Activated CD4-positive, alpha-beta T cell treated with anti-CD3 and anti-CD28 coated beads, Interleukin-2, amount 10 ng/mL, durations not matched to agents 24 days and 14 days (primary cell): Measurements from ENCODE around the gene TCF15. TPM values are rescaled to one million over a fixed set of nuclear protein-coding genes. Genes with fewer than 3 reads are reported as not detected.

Source experiments
- DNase-seq: peaks from one replicate; pipeline ENCODE4 v3.0.0; 2022
- H3K27ac Mint-ChIP-seq: one replicate; pipeline ENCODE4 v1.8.0; 2022; ENCODE audit warnings: mild to moderate bottlenecking, mixed read lengths
- H3K27me3 Mint-ChIP-seq: one replicate; pipeline ENCODE4 v1.8.0; 2022; ENCODE audit warnings: mixed read lengths
- H3K36me3 Mint-ChIP-seq: one replicate; pipeline ENCODE4 v1.8.0; 2022; ENCODE audit warnings: low read depth, mild to moderate bottlenecking, mixed read lengths
- H3K4me1 Mint-ChIP-seq: one replicate; pipeline ENCODE4 v1.8.0; 2021; ENCODE audit warnings: mixed read lengths
- H3K4me3 Mint-ChIP-seq: one replicate; pipeline ENCODE4 v1.8.0; 2022; ENCODE audit warnings: mild to moderate bottlenecking, moderate library complexity, mixed read lengths
- H3K9me3 Mint-ChIP-seq: one replicate; pipeline ENCODE4 v1.8.0; 2021; ENCODE audit warnings: mixed read lengths
- intact Hi-C: fragments of 100-400 bp; cut with micrococcal nuclease; formaldehyde crosslinking; loops from one replicate; pipeline ENCODE4 v1.15.1; 2023
- total RNA-seq: library from RNA; stranded (reverse); gene quantifications from 2 replicates; pipeline ENCODE4 v1.2.3, GENCODE V29; 2022

The TCF15 gene
- total RNA-seq, 1 donor from 2014 or later = 0.12 TPM

GRCh38 chr20:555976-556385, 54.1 kb downstream of the TCF15 start:
- Mint-ChIP-seq H3K27me3 (peaks cover 43% of the 10 kb centered on the region), H3K4me3 (no peak overlapping the region), H3K9me3 (no peaks in the 10 kb centered on the region), H3K4me1 (peaks cover 3% of the 10 kb centered on the region), H3K36me3 (no peaks in the 10 kb centered on the region), H3K27ac (no peak overlapping the region)
- intact Hi-C loops = no loop called here
- no peak for DNase-seq

Other genes with a start within 250 kb of the TCF15 start
- 39.3 and 41.1 TPM in 2 replicates for gene TRIB3, start 229.5 kb downstream of the TCF15 start, total RNA-seq
- 128 and 135 TPM in 2 replicates for gene RBCK1, start 202.0 kb downstream of the TCF15 start, total RNA-seq
- 34.3 and 35.4 TPM in 2 replicates for gene TBC1D20, start 147.8 kb downstream of the TCF15 start, total RNA-seq
- 179 TPM in 2 replicates for gene CSNK2A1, start 66.5 kb downstream of the TCF15 start, total RNA-seq
- 24.1 and 25.5 TPM in 2 replicates for gene SRXN1, start 42.9 kb upstream of the TCF15 start, total RNA-seq
- gene SCRT2, start 65.5 kb upstream of the TCF15 start, total RNA-seq = not detected in 2 replicates
- not detected in 2 replicates for gene SLC52A3, start 158.2 kb upstream of the TCF15 start, total RNA-seq
- 13.3 and 15.4 TPM in 2 replicates for gene FAM110A, start 223.4 kb upstream of the TCF15 start, total RNA-seq